Keratinocyte (primary cell): ENCODE results near the gene SIGLEC11. TPM values are rescaled to one million over a fixed set of nuclear protein-coding genes. Genes with fewer than 3 reads are reported as not detected.

Source experiments
- DNase-seq: peaks from one replicate; pipeline ENCODE4 v3.0.0-alpha.2; 2011; ENCODE audit warnings: low read depth, missing footprints, low spot score
- FAIRE-seq: peaks from 2 replicates; lab custom pipeline; 2011; peaks lifted over from hg19 to GRCh38; lab: Jason Lieb, UNC
- H2AFZ ChIP-seq: 2 replicates; pipeline ENCODE4 v1.6.0; 2012; ENCODE audit warnings: low read length, control low read depth, inconsistent platforms; ENCODE audit not compliant: control insufficient read depth
- H3K27ac ChIP-seq: 2 replicates; pipeline ENCODE4 v1.5.1; 2011; ENCODE audit warnings: low read length; ENCODE audit not compliant: control insufficient read depth, insufficient read depth
- H3K27me3 ChIP-seq: 3 replicates; pipeline ENCODE4 v1.6.0; 2011; ENCODE audit warnings: low read length; ENCODE audit not compliant: control insufficient read depth, insufficient read depth; ENCODE audit errors: extremely low read depth
- H3K36me3 ChIP-seq, 2 experiments: 2 replicates in 1 of 2; 3 replicates in 1 of 2; pipeline ENCODE4 v1.5.1; 2011; ENCODE audit warnings: low read length in 2 of 2, mild to moderate bottlenecking in 1 of 2; ENCODE audit not compliant: control insufficient read depth in 2 of 2, insufficient read depth in 2 of 2; ENCODE audit errors: extremely low read depth in 1 of 2
- H3K4me1 ChIP-seq: 3 replicates; pipeline ENCODE4 v1.5.1; 2011; ENCODE audit warnings: low read length; ENCODE audit not compliant: control insufficient read depth, insufficient read depth; ENCODE audit errors: extremely low read depth
- H3K4me2 ChIP-seq: 3 replicates; pipeline ENCODE4 v1.6.0; 2011; ENCODE audit warnings: low read depth, low read length; ENCODE audit not compliant: control insufficient read depth, insufficient read depth; ENCODE audit errors: extremely low read depth
- H3K4me3 ChIP-seq, 3 experiments: fragments of 200-600 bp in 1 of 3; sonication (generic) in 1 of 3; 2 replicates in 2 of 3; 3 replicates in 1 of 3; pipeline ENCODE4 v1.5.1; 2011 to 2016; ENCODE audit warnings: low read length in 3 of 3, mild to moderate bottlenecking in 3 of 3, control low read depth in 2 of 3, inconsistent platforms in 1 of 3, low read depth in 1 of 3, mixed read lengths in 1 of 3, mixed run types in 1 of 3, moderate library complexity in 1 of 3; ENCODE audit not compliant: control insufficient read depth in 2 of 3, insufficient read depth in 2 of 3; ENCODE audit errors: extremely low read depth in 1 of 3
- H3K79me2 ChIP-seq: 2 replicates; pipeline ENCODE4 v1.6.0; 2012; ENCODE audit warnings: low read length; ENCODE audit not compliant: control insufficient read depth, insufficient read depth
- H3K9ac ChIP-seq: 3 replicates; pipeline ENCODE4 v1.6.0; 2011; ENCODE audit warnings: low read length; ENCODE audit not compliant: control insufficient read depth, insufficient read depth; ENCODE audit errors: extremely low read depth
- H3K9me1 ChIP-seq: 3 replicates; pipeline ENCODE4 v1.6.0; 2011; ENCODE audit warnings: low read length; ENCODE audit not compliant: control insufficient read depth, insufficient read depth; ENCODE audit errors: extremely low read depth
- H3K9me3 ChIP-seq: 2 replicates; pipeline ENCODE4 v1.5.1; 2012; ENCODE audit warnings: low read depth, low read length; ENCODE audit not compliant: control insufficient read depth
- H4K20me1 ChIP-seq: 3 replicates; pipeline ENCODE4 v1.6.0; 2011; ENCODE audit warnings: low read length; ENCODE audit not compliant: control insufficient read depth, insufficient read depth; ENCODE audit errors: extremely low read depth
- CTCF ChIP-seq, 3 experiments: IDR thresholded peaks in 1 of 3; conservative IDR thresholded peaks in 1 of 3; optimal IDR thresholded peaks in 1 of 3; 2 replicates in 2 of 3; 3 replicates in 1 of 3; pipeline versions ENCODE3 to v1.5.1; 2011; ENCODE audit warnings: low read length in 3 of 3, mild to moderate bottlenecking in 3 of 3, moderate library complexity in 2 of 3, control low read depth in 1 of 3, inconsistent platforms in 1 of 3; ENCODE audit not compliant: insufficient read depth in 2 of 3; ENCODE audit errors: extremely low read depth in 1 of 3
- EZH2 ChIP-seq: IDR thresholded peaks from one replicate; pipeline ENCODE4 v1.6.1; 2012; ENCODE audit warnings: inconsistent platforms, mild to moderate bottlenecking, low read length, moderate library complexity
- dilution Hi-C: fragments of 300-500 bp; cut with MboI; formaldehyde crosslinking; loops from one replicate; pipeline ENCODE4 v1.7.0; 2020; ENCODE audit warnings: low sequenced_read_pairs; ENCODE audit not compliant: extremely low pct_ligation_motif_present
- polyA plus RNA-seq, 5 experiments: library from polyadenylated mRNA; depleted of rRNA in 3 of 5; stranded (reverse) in 3 of 5; stranded (forward) in 1 of 5; unstranded in 1 of 5; fragments of >200 nt; gene quantifications; 1 replicate in 1 of 5; 2 replicates in 3 of 5; 3 replicates in 1 of 5; pipeline versions ENCODE4 v1.2.1 to v1.2.3, GENCODE V29; 2011 to 2012; ENCODE audit warnings: missing spikeins in 2 of 5, low read depth in 1 of 5, low replicate concordance in 1 of 5

SIGLEC11 gene
- polyA plus RNA-seq, 1 donor (not counting 4 experiments of a cell fraction or from before 2014, with no cell fraction given) = not detected

- Histone ChIP-seq H3K4me1 (no peaks in the 10 kb centered on the region), H4K20me1 (peaks cover 9% of the 10 kb centered on the region), H3K9ac (no peak overlapping the region), H3K27me3 (no peaks in the 10 kb centered on the region), H3K4me3 (no peak overlapping the region), H3K9me1 (no peaks in the 10 kb centered on the region), H3K36me3 (peaks cover 24 to 42% of the 10 kb centered on the region in 2 experiments), H2AFZ (no peak overlapping the region), H3K9me3 (no peaks in the 10 kb centered on the region), H3K27ac (no peak overlapping the region), H3K79me2 (peaks cover 70% of the 10 kb centered on the region), H3K4me2 (no peak overlapping the region)
- dilution Hi-C loops = no loop called here
- TF ChIP-seq EZH2 (no peak), CTCF (optimal IDR thresholded peaks at IDR 0.05 in 1 of 3, IDR thresholded peaks at IDR 0.05 in 1 of 3, conservative IDR thresholded peaks at IDR 0.05 in 1 of 3; ENCODE audit: extremely low read depth in 1 of 3, insufficient read depth in 2 of 3, low read length in 3 of 3) (no peak)
- DNase-seq (no peak), FAIRE-seq (no peak)
These were observed 42.9 kb downstream of the SIGLEC11 start for GRCh38 chr19:49918089-49918488.

DNA sequence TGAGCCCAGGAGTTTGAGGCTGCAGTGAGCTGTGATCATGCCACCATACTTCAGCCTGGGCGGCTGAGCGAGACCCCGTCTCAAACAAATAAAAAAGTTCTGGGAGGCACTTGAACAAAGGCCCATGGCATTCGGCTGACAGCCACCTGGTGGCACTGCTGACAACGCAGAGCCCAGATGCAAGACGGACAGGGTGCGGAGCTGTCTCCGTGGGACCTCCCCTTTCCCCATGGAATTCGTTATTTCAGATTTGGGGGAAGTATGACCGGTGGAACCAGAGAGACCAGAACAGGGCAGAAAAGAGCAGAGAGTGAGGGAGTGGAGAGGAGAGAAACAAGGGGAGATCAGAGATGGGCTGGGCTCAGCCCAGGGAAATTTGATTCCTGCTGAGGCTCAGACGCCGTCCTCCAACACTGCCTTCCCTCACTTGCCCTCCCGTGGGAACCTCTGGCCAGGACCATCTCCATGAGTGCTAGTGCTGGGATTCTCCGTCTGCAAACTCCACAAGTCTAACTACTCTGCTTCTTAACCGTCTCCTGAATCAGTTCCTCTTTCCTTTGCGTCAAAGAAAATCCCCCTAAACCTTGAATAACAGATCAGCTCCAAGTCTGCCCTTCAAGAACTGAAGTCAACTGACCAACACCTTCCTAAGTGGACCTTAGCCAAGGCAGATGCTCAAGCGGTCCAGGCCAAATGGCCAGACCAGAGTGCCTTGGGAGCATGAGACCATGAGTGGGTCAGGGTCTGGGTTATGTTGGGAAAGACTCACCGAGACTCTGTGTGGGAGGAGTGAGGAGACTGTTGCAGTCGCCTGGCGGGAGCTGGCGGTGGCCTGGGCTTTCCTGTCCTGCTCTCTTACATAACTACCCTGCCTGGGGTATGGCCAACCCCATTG lies 43.9 kb downstream of the SIGLEC11 start:
- H3K9me1 ChIP-seq = no peaks in the 10 kb centered on the region
- H3K27ac ChIP-seq = no peak overlapping the region
- H3K4me2 ChIP-seq = no peak overlapping the region
- DNase-seq (no peak), FAIRE-seq (no peak)
- H3K27me3 ChIP-seq = no peaks in the 10 kb centered on the region
- no peak overlapping the region for H3K9ac ChIP-seq
- peaks cover 24 to 42% of the 10 kb centered on the region in 2 experiments for H3K36me3 ChIP-seq
- no peak overlapping the region for H3K4me3 ChIP-seq
- dilution Hi-C loops = no loop called here
- H3K79me2 ChIP-seq = peaks cover 62% of the 10 kb centered on the region
- H3K4me1 ChIP-seq = no peaks in the 10 kb centered on the region
- no peak overlapping the region for H2AFZ ChIP-seq
- no peaks in the 10 kb centered on the region for H3K9me3 ChIP-seq
- TF ChIP-seq EZH2 (no peak), CTCF (optimal IDR thresholded peaks at IDR 0.05 in 1 of 3, IDR thresholded peaks at IDR 0.05 in 1 of 3, conservative IDR thresholded peaks at IDR 0.05 in 1 of 3; ENCODE audit: extremely low read depth in 1 of 3, insufficient read depth in 2 of 3, low read length in 3 of 3) (peak in 2 of 3 experiments; percentile 30 to 31)
- peaks cover 9% of the 10 kb centered on the region for H4K20me1 ChIP-seq
